HG03521 (cell line): ENCODE data around the gene ZNF205.

ENCODE experiments used
- ATAC-seq: cut with Tn5 transposase; IDR thresholded peaks from one replicate; pipeline ENCODE4 v1.9.1; 2021; ENCODE audit warnings: mild to moderate bottlenecking, moderate library complexity; ENCODE audit not compliant: unreplicated experiment

ZNF205 gene

GRCh38 chr16:3084969-3085670 lies 27.3 kb upstream of the ZNF205 start:
- no peak for ATAC-seq

- ATAC-seq = no peak
These were observed 26.4 kb upstream of the ZNF205 start for GRCh38 chr16:3085868-3086595.

DNA sequence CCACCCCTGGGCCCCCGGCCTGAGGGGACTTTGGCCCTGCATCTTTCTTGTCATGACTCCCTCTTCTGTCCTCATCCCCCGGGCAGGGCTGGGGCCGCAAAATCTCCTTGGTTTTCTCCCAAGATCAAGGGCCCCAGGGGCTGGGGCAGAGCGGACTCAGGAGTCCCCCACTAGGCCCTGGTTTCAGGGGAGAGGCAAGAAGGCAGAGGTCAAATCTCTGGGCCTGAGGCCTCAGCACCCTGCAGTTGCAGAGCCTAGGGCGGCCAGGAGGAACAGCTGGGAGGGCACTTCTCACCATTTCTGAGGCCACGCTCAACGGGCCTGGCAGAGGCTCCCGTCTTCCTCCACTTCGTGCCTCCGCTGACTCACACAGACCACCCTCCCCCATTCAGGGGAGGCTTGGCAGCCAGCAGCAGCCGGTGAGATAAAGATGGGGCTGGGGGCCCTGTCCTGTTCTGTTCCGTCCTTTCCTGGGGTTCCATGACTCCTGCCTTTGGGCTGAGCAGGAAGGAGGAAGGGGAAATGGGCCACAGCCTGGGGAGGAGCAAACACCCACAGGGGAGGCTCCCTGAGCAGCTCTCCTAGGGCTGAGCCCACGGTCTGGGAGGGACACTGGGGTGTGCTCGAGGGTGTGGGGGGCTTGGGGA lies 25.7 kb upstream of the ZNF205 start:
- no peak for ATAC-seq

DNA sequence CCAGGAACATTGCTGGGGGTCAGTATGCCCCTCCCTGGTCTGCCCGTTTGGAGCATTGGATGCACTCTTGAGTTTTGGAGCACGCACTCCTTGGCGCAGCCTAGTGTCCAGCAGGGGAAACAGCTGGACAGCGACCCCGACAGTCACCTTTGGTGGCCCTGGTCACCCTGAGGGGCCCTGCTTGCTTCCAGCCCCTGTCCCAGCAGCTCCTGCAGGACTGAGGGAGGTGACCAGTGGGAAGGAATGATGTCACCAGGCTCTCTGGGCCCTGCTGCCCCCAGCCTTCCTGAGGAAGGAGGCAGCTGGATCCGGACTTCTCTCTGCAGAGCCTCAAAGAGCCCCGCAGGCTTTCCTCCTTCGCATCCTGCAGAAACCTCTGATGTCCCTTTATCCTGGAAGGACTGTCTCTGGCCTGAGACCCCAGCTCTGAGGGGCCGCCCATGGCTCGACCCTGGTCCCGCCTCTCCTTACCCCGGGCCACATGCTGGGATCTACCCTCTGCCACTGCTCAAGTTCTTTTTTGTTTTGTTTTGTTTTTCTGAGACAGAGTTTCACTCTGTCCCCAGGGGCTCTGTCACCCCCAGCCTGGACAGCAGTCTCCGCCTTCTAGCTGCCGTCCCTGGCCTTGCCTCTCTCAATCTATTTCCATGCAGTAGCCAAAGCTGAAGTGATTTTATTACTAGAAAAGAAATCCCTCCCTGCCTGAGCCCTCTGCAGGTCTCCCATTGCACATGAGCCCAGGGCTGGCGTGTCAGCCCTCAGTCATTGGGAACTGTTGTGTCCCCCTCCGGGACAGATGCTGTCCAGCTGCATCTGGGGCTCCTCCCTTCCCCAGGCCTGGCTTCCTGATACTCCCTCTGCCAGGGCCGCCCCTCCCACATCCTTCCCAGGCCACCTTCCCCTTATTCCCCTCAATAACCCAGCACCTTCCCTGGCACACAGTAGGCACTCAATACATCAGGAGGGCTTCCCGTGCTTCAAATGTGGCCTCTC lies 24.8 kb upstream of the ZNF205 start:
- no peak for ATAC-seq

DNA sequence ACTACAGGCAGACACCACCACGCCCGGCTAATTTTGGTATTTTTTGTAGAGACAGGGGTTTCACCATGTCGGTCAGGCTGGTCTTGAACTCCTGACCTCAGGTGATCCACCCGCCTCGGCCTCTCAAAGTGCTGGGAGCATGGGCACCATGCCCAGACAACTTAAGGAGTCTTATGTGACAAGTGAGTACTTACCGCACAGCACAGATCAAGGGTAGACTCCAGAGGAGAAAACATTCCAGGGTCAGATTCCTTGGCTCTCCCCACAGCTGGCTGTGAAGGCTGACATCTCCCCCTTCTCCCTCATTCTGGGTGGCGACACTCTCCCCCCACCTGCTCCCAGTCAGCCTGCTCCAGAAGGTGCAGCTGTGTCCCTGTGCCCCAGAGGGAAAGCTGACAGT lies 23.9 kb upstream of the ZNF205 start:
- no peak for ATAC-seq

GRCh38 chr16:3088925-3089716 lies 23.3 kb upstream of the ZNF205 start:
- no peak for ATAC-seq

GRCh38 chr16:3089717-3090592 lies 22.4 kb upstream of the ZNF205 start:
- ATAC-seq = no peak

DNA sequence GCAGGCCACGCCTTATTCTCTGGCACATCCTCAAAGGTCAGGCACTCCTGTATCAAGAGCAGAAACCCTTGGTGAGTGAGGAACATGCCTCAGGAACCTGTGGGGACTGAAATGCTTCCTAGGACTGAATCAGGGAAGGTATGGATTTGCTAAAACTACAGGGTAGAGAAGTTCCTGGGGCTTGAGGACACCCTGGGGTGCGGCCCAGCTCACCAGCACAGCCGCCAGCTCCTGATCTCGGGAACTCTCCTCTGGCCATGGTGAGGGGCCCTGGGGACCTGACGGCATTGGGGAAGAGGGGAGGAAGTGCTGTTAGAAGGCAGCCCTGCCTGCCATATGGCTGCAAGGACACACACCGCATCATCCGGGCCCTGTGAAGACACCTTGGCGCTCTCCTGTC lies 20.8 kb upstream of the ZNF205 start:
- no peak for ATAC-seq

- ATAC-seq = no peak
These were observed 19.9 kb upstream of the ZNF205 start for GRCh38 chr16:3092501-3092941.

DNA sequence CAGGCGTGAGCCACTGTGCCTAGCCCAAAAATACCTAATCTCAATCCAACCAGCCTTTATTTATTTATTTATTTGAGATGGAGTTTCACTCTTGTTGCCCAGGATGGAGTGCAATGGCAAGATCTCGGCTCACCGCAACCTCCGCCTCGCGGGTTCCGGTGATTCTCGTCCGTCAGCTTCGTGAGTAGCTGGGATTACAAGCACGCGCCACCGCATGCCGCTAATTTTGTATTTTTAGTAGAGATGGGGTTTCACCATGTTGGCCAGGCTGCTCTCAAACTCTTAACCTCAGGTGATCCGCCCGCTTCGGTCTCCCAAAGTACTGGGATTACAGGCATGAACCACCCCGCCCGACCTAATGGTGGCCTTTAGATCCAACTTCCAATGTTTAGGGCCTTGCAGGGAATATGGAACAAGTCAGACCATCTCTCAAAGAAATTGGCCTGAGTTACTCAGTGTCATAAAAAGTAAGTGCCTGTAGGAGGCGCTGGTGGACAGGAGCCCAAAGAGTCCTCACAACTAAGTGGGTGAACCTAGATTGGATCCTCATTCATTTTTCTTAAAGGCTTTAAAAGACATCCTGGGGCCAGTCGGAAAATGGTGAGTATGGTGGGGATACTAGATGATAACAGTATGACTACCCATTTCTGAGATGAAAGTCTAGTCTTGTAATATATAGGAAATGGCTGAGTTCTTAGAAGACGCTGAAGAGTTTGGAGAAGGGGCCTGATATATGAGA lies 17.9 kb upstream of the ZNF205 start:
- ATAC-seq = no peak

- ATAC-seq = no peak
These were observed 16.5 kb upstream of the ZNF205 start for GRCh38 chr16:3095869-3096268.

- no peak for ATAC-seq
These were observed 16.0 kb upstream of the ZNF205 start for GRCh38 chr16:3096362-3096761.

DNA sequence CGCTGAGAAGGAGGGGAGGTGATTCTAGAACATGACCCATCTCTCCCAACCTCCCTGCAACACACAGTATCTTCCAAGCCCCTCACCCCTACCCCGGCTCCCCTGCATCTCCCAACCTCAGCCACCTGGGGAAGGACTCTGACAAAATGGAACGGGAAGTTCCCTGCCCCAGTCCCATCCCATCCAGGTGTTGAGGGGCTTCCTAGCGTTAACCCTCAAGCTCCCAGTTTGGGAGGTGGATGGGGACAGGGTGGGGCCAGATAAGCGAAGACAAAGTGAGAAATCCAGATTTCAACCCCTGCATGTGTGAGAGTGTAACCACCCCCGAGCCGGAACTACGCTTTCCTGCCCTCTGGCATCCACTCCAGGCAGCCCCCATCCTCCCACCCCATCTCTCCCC lies 15.1 kb upstream of the ZNF205 start:
- no peak for ATAC-seq

GRCh38 chr16:3098459-3099394 lies 13.7 kb upstream of the ZNF205 start, which contains the start of gene ZSCAN10:
Gene ZSCAN10 (minus strand): TSS chr16:3099294. CDS start chr16:3092937, 6,357 bp downstream.
- ATAC-seq = no peak

DNA sequence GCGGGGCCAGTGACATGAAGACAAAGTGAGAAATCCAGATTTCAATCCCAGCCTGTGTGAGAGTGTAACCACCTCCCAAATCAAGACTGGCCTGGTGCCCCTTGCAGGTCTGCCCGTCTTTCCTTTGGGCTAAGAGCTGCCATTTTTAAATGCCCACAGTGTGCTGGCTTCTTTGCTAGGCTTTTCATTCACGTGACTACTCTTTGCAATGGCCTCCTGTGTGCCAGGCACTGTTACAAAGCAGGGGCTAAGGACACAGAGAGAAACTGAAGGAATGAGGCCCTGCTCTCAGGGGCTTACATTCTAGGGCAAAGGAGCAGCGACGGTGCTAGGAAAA lies 13.0 kb upstream of the ZNF205 start:
- no peak for ATAC-seq

- peak; percentile 69 for ATAC-seq
These were observed 12.5 kb upstream of the ZNF205 start for GRCh38 chr16:3099732-3100499.
